Parathyroid adenoma (tissue), 2 donors: Measurements from ENCODE around the gene ECHS1.

Experiments used
- H2AFZ ChIP-seq: fragments of 300-600 bp; sonication (generic); one replicate; pipeline ENCODE4 v1.7.0; 2017; ENCODE audit warnings: antibody characterized with exemption, mild to moderate bottlenecking
- H3K27ac ChIP-seq: fragments of 300-600 bp; sonication (generic); one replicate; pipeline ENCODE4 v1.7.0; 2017
- H3K27me3 ChIP-seq: fragments of 300-600 bp; sonication (generic); one replicate; pipeline ENCODE4 v1.7.0; 2017; ENCODE audit warnings: low read length; ENCODE audit not compliant: control insufficient read depth, insufficient read depth
- H3K36me3 ChIP-seq: fragments of 300-600 bp; sonication (generic); one replicate; pipeline ENCODE4 v1.7.0; 2017; ENCODE audit warnings: low read length; ENCODE audit not compliant: control insufficient read depth, insufficient read depth
- H3K4me1 ChIP-seq: fragments of 300-600 bp; sonication (generic); one replicate; pipeline ENCODE4 v1.7.0; 2017; ENCODE audit warnings: control low read depth
- H3K4me2 ChIP-seq: fragments of 300-600 bp; sonication (generic); one replicate; pipeline ENCODE4 v1.7.0; 2017; ENCODE audit warnings: low read length
- H3K4me3 ChIP-seq: fragments of 300-600 bp; sonication (generic); one replicate; pipeline ENCODE4 v1.7.0; 2017; ENCODE audit warnings: low read depth, low read length
- H3K79me2 ChIP-seq: fragments of 300-600 bp; sonication (generic); one replicate; pipeline ENCODE4 v1.7.0; 2017; ENCODE audit warnings: control low read depth
- H3K9ac ChIP-seq: fragments of 300-600 bp; sonication (generic); one replicate; pipeline ENCODE4 v1.7.0; 2017; ENCODE audit warnings: mild to moderate bottlenecking
- H3K9me3 ChIP-seq: fragments of 300-600 bp; sonication (generic); one replicate; pipeline ENCODE4 v1.7.0; 2017; ENCODE audit warnings: low read length; ENCODE audit not compliant: control insufficient read depth
- TF ChIP-seq, protein P1 (sequence below): fragments of 300-600 bp; sonication (generic); IDR thresholded peaks from one replicate; pipeline ENCODE4 v1.7.0; 2017; ENCODE audit warnings: antibody characterized with exemption, mild to moderate bottlenecking
- donor health status: primary hyperparathyroidism.

The ECHS1 gene

DNA sequence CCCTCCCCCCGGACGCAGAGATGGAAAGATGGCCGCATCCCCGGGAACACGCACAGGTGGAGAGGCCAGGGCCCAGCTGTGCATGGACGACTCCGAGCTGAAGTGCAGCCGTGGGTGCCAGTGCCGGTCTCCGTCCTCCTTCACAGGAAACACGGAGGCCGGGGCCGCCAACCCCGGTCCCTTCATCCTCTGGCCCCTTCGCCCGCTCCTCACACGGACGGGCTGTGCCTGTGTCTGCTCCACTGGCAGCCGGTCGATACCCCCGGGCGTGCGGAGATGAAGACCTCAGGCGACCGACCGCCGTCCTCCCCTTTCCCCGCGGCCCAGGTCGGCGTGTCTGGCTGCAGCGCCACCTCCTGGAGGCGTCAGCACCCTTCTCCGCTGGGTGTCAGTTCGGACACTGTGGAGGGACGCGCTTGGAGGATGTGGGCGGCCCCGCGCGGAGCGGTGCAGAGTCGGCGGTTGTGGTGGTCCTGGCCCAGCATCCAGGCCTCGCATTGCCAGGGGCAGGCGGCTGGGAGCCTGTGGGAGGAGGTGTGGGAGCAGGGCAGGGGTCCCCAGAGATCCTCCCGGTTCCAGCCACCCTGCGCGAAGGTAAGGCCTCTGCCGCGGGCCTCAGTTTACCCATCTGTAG is 54.5 kb downstream of the ECHS1 start:
- Histone ChIP-seq H3K27ac (no peak overlapping the region), H3K36me3 (no peaks in the 10 kb centered on the region), H3K79me2 (no peaks in the 10 kb centered on the region), H3K4me3 (peak overlapping the region; percentile 28), H3K9ac (no peak overlapping the region), H3K9me3 (no peaks in the 10 kb centered on the region), H2AFZ (peak overlapping the region; percentile 87), H3K4me1 (peaks cover 3% of the 10 kb centered on the region), H3K27me3 (no peaks in the 10 kb centered on the region), H3K4me2 (peak overlapping the region; percentile 69)
- TF ChIP-seq, protein P1, sequence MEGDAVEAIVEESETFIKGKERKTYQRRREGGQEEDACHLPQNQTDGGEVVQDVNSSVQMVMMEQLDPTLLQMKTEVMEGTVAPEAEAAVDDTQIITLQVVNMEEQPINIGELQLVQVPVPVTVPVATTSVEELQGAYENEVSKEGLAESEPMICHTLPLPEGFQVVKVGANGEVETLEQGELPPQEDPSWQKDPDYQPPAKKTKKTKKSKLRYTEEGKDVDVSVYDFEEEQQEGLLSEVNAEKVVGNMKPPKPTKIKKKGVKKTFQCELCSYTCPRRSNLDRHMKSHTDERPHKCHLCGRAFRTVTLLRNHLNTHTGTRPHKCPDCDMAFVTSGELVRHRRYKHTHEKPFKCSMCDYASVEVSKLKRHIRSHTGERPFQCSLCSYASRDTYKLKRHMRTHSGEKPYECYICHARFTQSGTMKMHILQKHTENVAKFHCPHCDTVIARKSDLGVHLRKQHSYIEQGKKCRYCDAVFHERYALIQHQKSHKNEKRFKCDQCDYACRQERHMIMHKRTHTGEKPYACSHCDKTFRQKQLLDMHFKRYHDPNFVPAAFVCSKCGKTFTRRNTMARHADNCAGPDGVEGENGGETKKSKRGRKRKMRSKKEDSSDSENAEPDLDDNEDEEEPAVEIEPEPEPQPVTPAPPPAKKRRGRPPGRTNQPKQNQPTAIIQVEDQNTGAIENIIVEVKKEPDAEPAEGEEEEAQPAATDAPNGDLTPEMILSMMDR: peak; percentile 72

DNA sequence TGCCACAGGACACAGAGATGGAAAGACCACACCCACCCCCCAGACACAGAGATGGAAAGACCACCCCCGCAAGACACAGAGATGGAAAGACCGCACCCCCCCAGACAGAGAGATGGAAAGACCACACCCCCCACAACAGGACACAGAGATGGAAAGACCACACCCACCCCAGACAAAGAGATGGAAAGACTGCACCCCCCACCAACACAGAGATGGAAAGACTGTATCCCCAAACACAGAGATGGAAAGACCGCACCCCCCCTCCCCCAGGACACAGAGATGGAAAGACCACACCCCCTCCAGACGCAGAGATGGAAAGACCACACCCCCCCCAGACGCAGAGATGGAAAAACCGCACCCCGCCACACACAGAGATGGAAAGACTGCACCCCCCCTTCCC is 56.4 kb downstream of the ECHS1 start:
- Histone ChIP-seq H3K27me3 (no peaks in the 10 kb centered on the region), H3K79me2 (no peaks in the 10 kb centered on the region), H3K27ac (no peak overlapping the region), H3K4me2 (no peak overlapping the region), H3K4me3 (no peak overlapping the region), H3K9ac (no peak overlapping the region), H3K9me3 (no peaks in the 10 kb centered on the region), H3K36me3 (no peaks in the 10 kb centered on the region), H3K4me1 (peaks cover 3% of the 10 kb centered on the region), H2AFZ (no peak overlapping the region)
- TF ChIP-seq, protein P1: no peak

DNA sequence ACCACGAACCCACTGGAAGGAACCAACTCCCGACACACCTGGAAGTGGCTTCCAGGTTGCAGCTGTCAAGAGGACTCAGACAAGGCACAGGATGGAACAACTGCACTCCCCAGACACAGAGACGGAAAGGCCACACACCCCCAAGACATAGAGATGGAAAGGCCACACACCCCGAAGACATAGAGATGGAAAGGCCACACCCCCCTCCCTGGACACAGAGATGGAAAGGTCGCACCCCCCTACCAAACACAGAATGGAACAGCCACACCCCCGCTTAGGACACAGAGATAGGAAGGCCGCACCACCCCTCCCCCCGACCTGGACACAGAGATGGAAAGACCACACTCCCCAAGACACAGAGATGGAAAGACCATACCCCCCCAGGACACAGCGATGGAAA is 56.9 kb downstream of the ECHS1 start:
- H3K27me3 ChIP-seq: no peaks in the 10 kb centered on the region
- TF ChIP-seq, protein P1: no peak

DNA sequence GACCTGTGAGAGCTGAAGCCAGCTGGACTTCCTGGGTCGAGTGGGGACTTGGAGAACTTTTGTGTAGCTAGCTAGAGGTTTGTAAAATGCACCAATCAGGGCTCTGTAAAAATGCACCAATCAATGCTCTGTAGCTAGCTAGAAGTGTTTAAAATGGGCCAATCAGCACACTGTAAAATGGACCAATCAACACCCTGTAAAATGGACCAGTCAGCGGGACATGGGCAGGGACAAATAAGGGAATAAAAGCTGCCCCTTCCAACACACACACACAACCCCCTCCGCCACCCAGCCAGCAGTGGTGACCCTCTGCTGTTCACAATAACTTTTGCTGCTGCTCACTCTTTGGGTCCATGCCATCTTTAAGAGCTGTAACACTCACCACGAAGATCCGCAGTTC is 57.3 kb downstream of the ECHS1 start:
- Histone ChIP-seq H3K9ac (no peak overlapping the region), H3K36me3 (no peaks in the 10 kb centered on the region), H3K79me2 (no peaks in the 10 kb centered on the region), H3K4me1 (peaks cover 3% of the 10 kb centered on the region), H3K4me3 (no peak overlapping the region), H2AFZ (no peak overlapping the region), H3K9me3 (no peaks in the 10 kb centered on the region), H3K4me2 (no peak overlapping the region), H3K27me3 (no peaks in the 10 kb centered on the region), H3K27ac (no peak overlapping the region)
- TF ChIP-seq, protein P1: no peak

More for the DNA sequence above, 56.9 kb downstream of the ECHS1 start:
- Histone ChIP-seq H3K4me2 (no peak overlapping the region), H2AFZ (no peak overlapping the region), H3K4me3 (no peak overlapping the region), H3K4me1 (peaks cover 3% of the 10 kb centered on the region), H3K36me3 (no peaks in the 10 kb centered on the region), H3K9me3 (no peaks in the 10 kb centered on the region), H3K79me2 (no peaks in the 10 kb centered on the region), H3K9ac (no peak overlapping the region), H3K27ac (no peak overlapping the region)

DNA sequence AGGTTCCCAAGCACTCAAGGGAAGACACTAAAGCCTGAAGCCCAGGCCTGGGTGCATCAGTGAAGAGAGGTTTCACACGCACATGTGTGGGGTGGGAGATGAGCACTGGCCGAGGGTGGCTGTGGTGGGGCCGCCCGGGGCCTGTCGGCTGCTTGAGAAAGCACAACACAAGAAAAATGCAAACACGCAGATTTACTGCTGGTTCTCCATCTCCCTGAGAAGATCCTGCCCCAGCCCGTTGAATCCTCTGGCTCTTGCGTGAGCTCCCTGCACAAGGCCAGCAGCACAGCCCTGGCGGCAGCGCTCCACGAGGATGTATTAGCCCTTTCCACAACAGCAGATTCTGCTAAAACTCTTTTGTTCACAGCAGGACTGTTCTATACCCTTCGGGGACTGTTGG is 58.2 kb downstream of the ECHS1 start:
- Histone ChIP-seq H3K27me3 (no peaks in the 10 kb centered on the region), H3K4me2 (no peak overlapping the region), H3K36me3 (no peaks in the 10 kb centered on the region), H3K4me3 (no peak overlapping the region), H3K27ac (no peak overlapping the region), H3K79me2 (no peaks in the 10 kb centered on the region), H2AFZ (no peak overlapping the region), H3K9ac (no peak overlapping the region), H3K4me1 (peaks cover 3% of the 10 kb centered on the region), H3K9me3 (no peaks in the 10 kb centered on the region)
- TF ChIP-seq, protein P1: no peak
